ENCODE measurements around the gene FGFR3.

The FGFR3 gene

GRCh38 chr4:1746919-1747602 lies 46.0 kb upstream of the FGFR3 start:
- DNase-seq (ENCODE audit: extremely low read depth, low read depth) = no peak
- no peak overlapping the region for H3K4me3 ChIP-seq (replicated peaks; ENCODE audit: low read depth, low read length)
- no peak for TF ChIP-seq CTCF (IDR thresholded peaks at IDR 0.05; ENCODE audit: low read depth, low read length, missing control alignments)

- H3K4me3 ChIP-seq (replicated peaks; ENCODE audit: low read depth, low read length) = no peak overlapping the region
- no peak for TF ChIP-seq CTCF (IDR thresholded peaks at IDR 0.05; ENCODE audit: low read depth, low read length, missing control alignments)
- no peak for DNase-seq (ENCODE audit: extremely low read depth, low read depth)
These were observed 45.5 kb upstream of the FGFR3 start for GRCh38 chr4:1747603-1747967.

GRCh38 chr4:1748465-1748995 lies 44.6 kb upstream of the FGFR3 start:
- DNase-seq (ENCODE audit: extremely low read depth, low read depth) = peak; percentile 21
- H3K4me3 ChIP-seq (replicated peaks; ENCODE audit: low read depth, low read length) = no peak overlapping the region
- peak; percentile 85 for TF ChIP-seq CTCF (IDR thresholded peaks at IDR 0.05; ENCODE audit: low read depth, low read length, missing control alignments)

GRCh38 chr4:1749370-1749769 lies 43.7 kb upstream of the FGFR3 start:
- no peak for DNase-seq (ENCODE audit: extremely low read depth, low read depth)
- no peak for TF ChIP-seq CTCF (IDR thresholded peaks at IDR 0.05; ENCODE audit: low read depth, low read length, missing control alignments)
- no peak overlapping the region for H3K4me3 ChIP-seq (replicated peaks; ENCODE audit: low read depth, low read length)

GRCh38 chr4:1749826-1750225 lies 43.3 kb upstream of the FGFR3 start:
- no peak for TF ChIP-seq CTCF (IDR thresholded peaks at IDR 0.05; ENCODE audit: low read depth, low read length, missing control alignments)
- DNase-seq (ENCODE audit: extremely low read depth, low read depth) = no peak
- H3K4me3 ChIP-seq (replicated peaks; ENCODE audit: low read depth, low read length) = no peak overlapping the region

- no peak for TF ChIP-seq CTCF (IDR thresholded peaks at IDR 0.05; ENCODE audit: low read depth, low read length, missing control alignments)
- DNase-seq (ENCODE audit: extremely low read depth, low read depth) = no peak
- H3K4me3 ChIP-seq (replicated peaks; ENCODE audit: low read depth, low read length) = no peak overlapping the region
These were observed 42.5 kb upstream of the FGFR3 start for GRCh38 chr4:1750381-1751154.

Data from HFF-Myc (cell line).